Urothelium cell line (cell line): Measurements from ENCODE around the gene SIL1.

Experiments used
- DNase-seq: peaks from one replicate; pipeline ENCODE4 v3.0.0; 2011; ENCODE audit warnings: low spot score, mixed read lengths
- FAIRE-seq: peaks from 2 replicates; lab custom pipeline; 2011; peaks lifted over from hg19 to GRCh38; lab: Jason Lieb, UNC

Gene SIL1

DNA sequence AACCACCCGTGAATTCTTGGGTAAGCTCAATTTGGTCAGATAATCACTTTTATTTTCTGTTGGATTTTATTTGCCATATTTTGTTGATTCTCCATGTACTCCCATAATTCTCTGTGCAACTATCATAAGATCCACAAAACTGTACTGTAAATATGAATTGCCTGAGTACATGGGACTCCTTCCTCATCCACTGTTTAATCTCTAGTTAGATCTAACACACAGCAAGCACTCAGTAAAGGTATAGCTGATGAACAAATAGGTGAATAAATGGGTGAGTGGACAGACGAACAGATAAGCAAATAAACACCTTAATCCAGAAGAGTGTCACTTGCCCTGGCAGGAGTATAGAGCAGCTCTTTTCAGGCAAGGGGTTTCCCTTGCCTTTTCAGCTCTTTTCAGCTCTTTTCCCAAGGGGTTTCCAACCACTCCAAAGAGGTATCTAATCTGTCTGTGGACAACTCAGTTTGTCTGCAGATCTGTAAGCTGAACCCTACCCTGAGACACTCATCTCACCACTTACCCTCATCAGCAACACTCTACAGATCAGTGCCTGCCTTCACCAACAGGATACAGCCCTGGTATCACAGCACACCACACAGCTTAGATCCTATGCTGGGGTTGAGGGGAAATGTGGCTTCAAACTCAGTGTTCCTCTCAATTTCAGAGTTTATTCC is 51.2 kb downstream of the SIL1 start:
- FAIRE-seq, result no peak
- DNase-seq, result no peak

- FAIRE-seq, result no peak
- no peak for DNase-seq
These were observed 56.5 kb downstream of the SIL1 start for GRCh38 chr5:139141446-139142204.

- FAIRE-seq, result no peak
- no peak for DNase-seq
These were observed 57.5 kb downstream of the SIL1 start for GRCh38 chr5:139140591-139141071.

GRCh38 chr5:139138809-139139208 is 59.4 kb downstream of the SIL1 start:
- peak; percentile 82 for DNase-seq

GRCh38 chr5:139138109-139138508 is 60.1 kb downstream of the SIL1 start:
- FAIRE-seq (no peak), DNase-seq (no peak)

More at GRCh38 chr5:139138809-139139208, 59.4 kb downstream of the SIL1 start:
- no peak for FAIRE-seq

- DNase-seq (no peak), FAIRE-seq (no peak)
These were observed 60.5 kb downstream of the SIL1 start for GRCh38 chr5:139137697-139138096.

DNA sequence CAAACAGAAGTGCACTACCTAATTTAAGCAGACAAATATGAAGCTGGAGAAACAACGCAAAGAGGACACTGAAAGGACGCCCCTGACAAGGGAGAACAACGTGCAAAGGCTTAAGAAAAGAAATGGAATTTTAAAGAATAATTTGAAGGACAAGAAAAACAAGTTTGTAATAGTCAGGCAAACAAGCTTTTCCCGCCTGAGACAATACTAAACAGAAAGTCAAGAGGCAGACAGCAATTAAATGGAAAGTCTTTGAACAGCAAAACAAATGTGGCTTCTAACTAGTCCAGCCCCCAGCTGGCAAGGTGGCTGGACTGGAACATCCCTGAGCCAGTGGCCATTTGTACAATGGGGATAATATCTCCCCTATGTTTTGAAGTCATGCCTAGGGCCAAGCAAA is 63.3 kb downstream of the SIL1 start:
- FAIRE-seq, result no peak

GRCh38 chr5:139133282-139133681 is 64.9 kb downstream of the SIL1 start:
- no peak for FAIRE-seq
- no peak for DNase-seq

More for the DNA sequence above, 63.3 kb downstream of the SIL1 start:
- DNase-seq, result no peak

DNA sequence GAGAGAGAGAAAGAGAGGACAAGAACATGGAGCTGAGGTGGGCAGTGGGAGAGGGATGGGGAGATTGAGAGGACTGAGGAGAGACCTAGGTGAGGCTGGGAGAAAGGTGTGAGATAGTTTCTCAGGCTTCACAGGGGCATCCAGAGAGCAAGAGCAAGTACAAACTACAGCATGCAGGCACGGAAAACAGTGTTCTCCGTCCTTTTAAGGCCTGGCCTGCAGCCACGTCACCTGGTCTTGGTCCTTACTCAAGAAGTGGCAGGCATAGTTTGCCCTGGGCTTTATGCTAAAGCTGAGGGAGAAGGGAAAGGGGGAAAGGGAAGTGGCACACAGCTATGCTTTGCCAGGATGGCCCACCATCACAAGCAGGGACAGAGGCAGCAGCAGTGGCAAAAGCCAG is 65.7 kb downstream of the SIL1 start:
- no peak for DNase-seq
- FAIRE-seq, result no peak

DNA sequence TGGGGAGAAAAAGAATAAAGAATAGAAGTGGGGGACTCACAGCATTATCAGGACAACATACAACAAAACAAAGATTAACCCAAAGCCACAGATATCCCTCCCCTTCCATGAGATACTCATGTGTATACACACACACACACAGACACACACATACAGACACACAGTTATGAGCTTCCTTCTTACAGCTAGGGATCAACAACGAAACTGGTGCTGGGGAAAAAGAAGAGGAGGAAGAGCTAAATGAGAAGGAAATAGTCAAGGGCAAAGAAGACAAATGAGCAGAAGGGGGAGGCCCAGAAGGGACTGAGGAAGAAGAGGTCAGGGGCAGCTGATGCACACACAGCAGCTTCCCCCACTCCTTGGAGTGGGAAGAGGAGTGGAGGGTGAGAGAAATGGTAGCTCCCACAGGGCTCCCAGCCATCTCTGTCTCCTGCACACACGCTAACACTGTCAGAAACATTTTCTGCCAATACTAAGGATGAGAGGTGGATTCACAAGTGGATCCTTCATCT is 66.2 kb downstream of the SIL1 start:
- no peak for FAIRE-seq
- DNase-seq, result no peak

- FAIRE-seq (no peak), DNase-seq (no peak)
These were observed 66.7 kb downstream of the SIL1 start for GRCh38 chr5:139131465-139131864.

- no peak for DNase-seq
- no peak for FAIRE-seq
These were observed 67.1 kb downstream of the SIL1 start for GRCh38 chr5:139131062-139131461.

DNA sequence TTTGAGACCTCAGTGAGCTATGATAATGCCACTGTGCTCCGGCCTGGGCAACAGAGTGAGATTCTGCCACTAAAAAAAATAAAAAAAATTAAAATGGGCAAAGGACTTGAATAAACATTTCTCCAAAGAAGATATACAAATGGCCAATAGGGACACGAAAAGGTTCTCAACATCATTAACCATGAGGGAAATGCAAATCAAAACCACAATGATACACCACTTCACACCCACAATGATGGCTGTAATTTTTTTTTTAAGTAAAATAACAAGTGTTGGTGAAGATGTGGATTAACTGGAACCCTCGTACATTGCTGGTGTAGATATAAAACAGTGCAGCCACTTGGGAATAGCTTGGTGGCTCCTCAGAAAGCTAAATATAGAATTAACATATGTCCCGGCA is 68.0 kb downstream of the SIL1 start:
- DNase-seq (no peak), FAIRE-seq (no peak)

DNA sequence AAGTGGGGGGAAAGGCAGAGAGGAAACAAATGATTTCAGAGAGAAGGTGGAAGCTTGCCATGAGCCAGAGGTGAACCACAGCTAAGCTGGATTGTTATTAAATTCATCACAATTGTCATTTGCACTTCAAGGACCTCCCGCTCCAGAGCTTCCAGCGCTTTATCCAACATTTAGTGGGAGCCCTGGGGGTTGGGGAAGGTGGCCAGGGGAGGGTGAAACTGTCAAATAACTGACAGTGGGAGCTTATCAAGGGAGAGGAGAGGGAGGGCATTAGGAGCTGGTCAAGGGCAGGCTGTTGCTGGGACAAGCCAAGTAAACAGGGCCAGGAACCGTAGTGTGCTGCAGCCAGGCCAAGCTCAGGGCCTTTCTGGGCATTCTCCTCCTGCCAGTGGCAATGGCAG is 71.5 kb downstream of the SIL1 start:
- FAIRE-seq (no peak), DNase-seq (no peak)

DNA sequence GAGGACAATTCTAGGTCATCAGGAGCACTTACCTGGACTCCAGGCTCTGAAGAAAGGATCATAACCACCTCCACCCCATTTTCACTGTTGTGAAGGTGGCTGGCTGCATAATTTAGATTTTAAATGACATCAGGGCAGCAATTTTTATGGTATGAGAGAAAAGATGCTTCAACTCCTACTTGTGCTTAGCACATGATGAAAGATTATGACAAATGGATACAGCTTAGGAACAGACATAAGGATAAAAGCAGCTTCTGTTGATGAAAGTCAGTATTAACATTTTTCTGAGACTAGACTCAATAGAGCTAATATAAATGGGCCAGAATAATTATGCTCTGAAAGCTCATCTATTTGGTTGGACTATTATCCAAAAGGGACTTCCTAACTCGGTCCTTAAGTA is 72.2 kb downstream of the SIL1 start:
- no peak for FAIRE-seq
- no peak for DNase-seq

- no peak for FAIRE-seq
- DNase-seq, result no peak
These were observed 73.2 kb downstream of the SIL1 start for GRCh38 chr5:139124774-139125520.

GRCh38 chr5:139121120-139121519 is 77.0 kb downstream of the SIL1 start:
- DNase-seq (no peak), FAIRE-seq (no peak)

DNA sequence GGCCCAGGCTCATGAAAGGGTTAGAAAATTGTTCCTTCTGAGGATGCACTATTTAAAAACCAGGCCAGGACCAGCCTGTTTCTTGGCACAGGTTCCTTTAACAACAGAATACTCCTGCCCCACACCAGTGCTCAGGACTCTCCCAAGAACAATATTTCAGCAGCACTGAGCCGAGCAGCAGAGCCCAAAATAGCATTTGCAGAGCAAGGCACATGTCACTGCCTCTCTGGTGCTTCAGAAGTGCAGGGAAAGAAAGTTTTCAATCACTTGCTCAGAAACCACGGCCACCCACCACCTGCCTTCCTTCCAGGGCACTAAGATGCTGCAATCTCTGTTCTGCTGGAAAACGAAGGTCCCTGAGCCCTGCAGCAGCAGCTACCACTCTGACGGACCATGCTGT is 77.6 kb downstream of the SIL1 start:
- FAIRE-seq, result no peak
- DNase-seq, result no peak

DNA sequence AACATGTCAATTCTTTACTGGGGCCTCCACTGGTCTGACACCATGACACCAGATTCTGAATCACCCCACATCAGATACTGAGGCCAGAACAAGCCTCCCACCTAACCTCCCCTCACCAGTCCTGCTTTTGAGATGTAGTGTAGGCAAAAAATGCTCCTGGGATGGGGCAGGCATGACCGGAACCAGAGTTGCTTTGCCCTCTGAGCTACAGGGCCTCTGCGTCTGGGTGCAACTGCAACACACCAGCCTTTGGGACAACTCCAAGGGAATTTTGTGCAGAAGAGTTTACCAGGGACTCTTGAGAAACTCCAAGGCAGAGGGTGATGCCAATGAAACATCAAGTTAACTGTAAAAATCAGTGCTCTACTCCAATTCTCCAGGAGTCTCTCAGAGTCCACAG is 79.4 kb downstream of the SIL1 start:
- DNase-seq, result no peak
- FAIRE-seq, result no peak

- FAIRE-seq (no peak), DNase-seq (no peak)
These were observed 80.8 kb downstream of the SIL1 start for GRCh38 chr5:139117342-139117884.

DNA sequence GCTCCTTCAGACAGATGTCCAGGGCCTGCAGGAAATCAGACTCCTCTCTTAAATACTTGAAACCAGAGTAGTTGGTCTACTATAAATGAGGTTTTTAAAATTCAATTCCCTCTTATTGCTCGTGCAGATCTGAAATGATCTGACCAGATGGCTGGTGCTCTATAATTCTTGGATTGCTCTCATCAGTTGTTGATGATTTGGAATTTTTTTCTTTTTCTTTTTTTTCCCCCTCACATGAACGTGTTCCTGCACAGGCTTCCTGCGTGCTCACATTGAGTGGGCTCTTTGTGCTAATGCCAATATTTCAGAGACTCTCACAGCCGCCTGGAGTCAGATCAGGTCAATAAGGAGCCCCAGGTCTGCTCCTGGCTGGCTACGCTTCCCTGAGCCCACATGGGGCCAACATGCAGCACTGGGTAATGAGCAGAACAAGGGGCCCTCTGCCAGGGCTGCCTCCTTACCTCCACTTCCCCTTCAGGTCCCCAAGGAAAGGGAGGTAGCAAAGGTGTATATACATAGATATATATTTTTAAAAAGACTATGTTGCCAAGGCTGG is 82.0 kb downstream of the SIL1 start:
- no peak for DNase-seq

More for the DNA sequence above, 82.0 kb downstream of the SIL1 start:
- no peak for FAIRE-seq
